Measurements from ENCODE around the gene ADA.
A peak's percentile ranks its signal among the peaks of the same experiment; 100 is the strongest.

ADA gene

DNA sequence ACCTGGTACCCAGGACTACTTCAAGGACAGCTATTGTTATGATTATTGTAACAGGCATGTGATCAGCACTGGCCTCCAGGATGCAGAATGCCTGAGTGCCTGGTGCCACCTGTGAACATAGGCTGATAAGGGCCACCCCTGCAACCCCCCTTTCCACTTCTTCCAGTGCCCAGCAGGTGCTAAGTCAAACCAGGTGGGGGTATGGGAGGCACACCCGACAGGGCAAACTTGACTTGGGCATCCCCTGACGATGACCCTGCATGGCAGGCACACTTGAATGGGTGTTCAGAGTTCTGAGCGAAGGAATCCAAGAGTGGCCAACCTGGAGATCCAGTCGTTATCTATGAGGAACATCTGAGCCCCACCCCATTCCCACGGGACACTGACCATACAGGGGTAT is 3.4 kb downstream of the ADA start:
- no peaks in the 10 kb centered on the region for H3K27me3 ChIP-seq (ENCODE audit: control insufficient read depth in 5 of 5, insufficient read depth in 4 of 5, low read length in 5 of 5)
- no peak overlapping the region for H3K27ac ChIP-seq (ENCODE audit: low read depth, low read length)
- H3K9ac ChIP-seq (ENCODE audit: low read length in 5 of 5): no peak overlapping the region
- H3K9me3 ChIP-seq (ENCODE audit: control insufficient read depth in 5 of 5, low read length in 5 of 5): no peaks in the 10 kb centered on the region
- no peaks in the 10 kb centered on the region for H3K36me3 ChIP-seq (ENCODE audit: control insufficient read depth in 5 of 5, insufficient read depth in 5 of 5, low read length in 5 of 5)
- H3K4me3 ChIP-seq (ENCODE audit: low read depth in 1 of 5, low read length in 5 of 5): no peak overlapping the region
- peaks cover 24 to 77% (median 67%) of the 10 kb centered on the region in 5 donors for H3K4me1 ChIP-seq (ENCODE audit: control insufficient read depth in 5 of 5, insufficient read depth in 5 of 5, low read length in 5 of 5)

- Histone ChIP-seq H3K9ac (ENCODE audit: low read length in 5 of 5) (peak overlapping the region in 2 of 5 donors; percentile 10 to 21), H3K4me1 (ENCODE audit: control insufficient read depth in 5 of 5, insufficient read depth in 5 of 5, low read length in 5 of 5) (peaks cover 29 to 81% (median 73%) of the 10 kb centered on the region in 5 donors), H3K27me3 (ENCODE audit: control insufficient read depth in 5 of 5, insufficient read depth in 4 of 5, low read length in 5 of 5) (no peaks in the 10 kb centered on the region), H3K36me3 (ENCODE audit: control insufficient read depth in 5 of 5, insufficient read depth in 5 of 5, low read length in 5 of 5) (no peaks in the 10 kb centered on the region), H3K9me3 (ENCODE audit: control insufficient read depth in 5 of 5, low read length in 5 of 5) (no peaks in the 10 kb centered on the region), H3K4me3 (ENCODE audit: low read depth in 1 of 5, low read length in 5 of 5) (no peak overlapping the region), H3K27ac (ENCODE audit: low read depth, low read length) (no peak overlapping the region)
Measured at GRCh38 chr20:44646641-44647274, 4.7 kb downstream of the ADA start.

GRCh38 chr20:44646023-44646640 is 5.4 kb downstream of the ADA start:
- H3K4me3 ChIP-seq (ENCODE audit: low read depth in 1 of 5, low read length in 5 of 5): no peak overlapping the region
- no peak overlapping the region for H3K27ac ChIP-seq (ENCODE audit: low read depth, low read length)
- peak overlapping the region in 2 of 5 donors; percentile 10 to 21 for H3K9ac ChIP-seq (ENCODE audit: low read length in 5 of 5)
- H3K4me1 ChIP-seq (ENCODE audit: control insufficient read depth in 5 of 5, insufficient read depth in 5 of 5, low read length in 5 of 5): peaks cover 29 to 84% (median 76%) of the 10 kb centered on the region in 5 donors
- H3K36me3 ChIP-seq (ENCODE audit: control insufficient read depth in 5 of 5, insufficient read depth in 5 of 5, low read length in 5 of 5): no peaks in the 10 kb centered on the region
- H3K27me3 ChIP-seq (ENCODE audit: control insufficient read depth in 5 of 5, insufficient read depth in 4 of 5, low read length in 5 of 5): no peaks in the 10 kb centered on the region
- H3K9me3 ChIP-seq (ENCODE audit: control insufficient read depth in 5 of 5, low read length in 5 of 5): no peaks in the 10 kb centered on the region

GRCh38 chr20:44644667-44645131 is 6.8 kb downstream of the ADA start:
- Histone ChIP-seq H3K4me3 (ENCODE audit: low read depth in 1 of 5, low read length in 5 of 5) (no peak overlapping the region), H3K9ac (ENCODE audit: low read length in 5 of 5) (peak overlapping the region in 1 of 5 donors; percentile 21), H3K9me3 (ENCODE audit: control insufficient read depth in 5 of 5, low read length in 5 of 5) (peaks cover 0 to 4% (median 4%) of the 10 kb centered on the region in 5 donors), H3K4me1 (ENCODE audit: control insufficient read depth in 5 of 5, insufficient read depth in 5 of 5, low read length in 5 of 5) (peaks cover 29 to 71% (median 63%) of the 10 kb centered on the region in 5 donors), H3K27me3 (ENCODE audit: control insufficient read depth in 5 of 5, insufficient read depth in 4 of 5, low read length in 5 of 5) (no peaks in the 10 kb centered on the region), H3K27ac (ENCODE audit: low read depth, low read length) (peak overlapping the region; percentile 83), H3K36me3 (ENCODE audit: control insufficient read depth in 5 of 5, insufficient read depth in 5 of 5, low read length in 5 of 5) (peaks cover 0 to 3% (median 0%) of the 10 kb centered on the region in 5 donors)

GRCh38 chr20:44644230-44644617 is 7.3 kb downstream of the ADA start:
- Histone ChIP-seq H3K9ac (ENCODE audit: low read length in 5 of 5) (peak overlapping the region in 1 of 5 donors; percentile 21), H3K36me3 (ENCODE audit: control insufficient read depth in 5 of 5, insufficient read depth in 5 of 5, low read length in 5 of 5) (peaks cover 0 to 3% (median 0%) of the 10 kb centered on the region in 5 donors), H3K4me3 (ENCODE audit: low read depth in 1 of 5, low read length in 5 of 5) (no peak overlapping the region), H3K27ac (ENCODE audit: low read depth, low read length) (peak overlapping the region; percentile 83), H3K4me1 (ENCODE audit: control insufficient read depth in 5 of 5, insufficient read depth in 5 of 5, low read length in 5 of 5) (peaks cover 29 to 69% (median 60%) of the 10 kb centered on the region in 5 donors), H3K27me3 (ENCODE audit: control insufficient read depth in 5 of 5, insufficient read depth in 4 of 5, low read length in 5 of 5) (no peaks in the 10 kb centered on the region), H3K9me3 (ENCODE audit: control insufficient read depth in 5 of 5, low read length in 5 of 5) (peaks cover 0 to 4% (median 4%) of the 10 kb centered on the region in 5 donors)

DNA sequence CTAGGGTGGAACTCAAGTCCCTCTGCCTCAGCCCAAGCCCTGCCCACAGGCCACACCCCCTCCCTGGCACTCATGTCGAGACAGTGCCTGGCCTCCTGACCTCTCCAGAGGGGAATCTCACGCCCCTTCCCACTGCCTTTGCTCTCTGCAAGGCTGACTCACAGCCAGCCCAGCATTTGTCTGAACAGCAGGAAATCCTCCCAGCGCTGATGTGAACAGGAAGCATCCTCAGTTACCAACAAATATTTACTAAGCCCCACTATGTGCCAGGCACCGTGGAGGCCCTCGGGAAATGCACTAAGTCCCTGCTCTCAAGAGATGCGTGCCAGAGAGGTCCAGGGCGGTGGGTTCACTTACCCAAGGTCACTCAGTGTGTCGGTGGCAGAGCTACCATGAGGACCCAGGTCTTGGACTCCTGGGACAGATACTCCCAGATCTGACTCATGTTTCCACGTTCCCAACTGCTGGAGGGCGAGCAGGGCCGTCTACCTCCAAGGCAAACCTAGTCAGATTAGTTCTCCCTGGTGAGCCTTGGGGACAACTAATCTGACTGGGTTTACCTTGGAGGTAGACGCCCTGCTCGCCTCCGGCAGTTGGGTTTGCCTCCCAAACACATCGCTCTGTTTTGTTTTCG is 7.8 kb downstream of the ADA start:
- Histone ChIP-seq H3K4me1 (ENCODE audit: control insufficient read depth in 5 of 5, insufficient read depth in 5 of 5, low read length in 5 of 5) (peaks cover 29 to 63% (median 55%) of the 10 kb centered on the region in 5 donors), H3K9me3 (ENCODE audit: control insufficient read depth in 5 of 5, low read length in 5 of 5) (peaks cover 0 to 4% (median 4%) of the 10 kb centered on the region in 5 donors), H3K9ac (ENCODE audit: low read length in 5 of 5) (peak overlapping the region in 1 of 5 donors; percentile 68), H3K4me3 (ENCODE audit: low read depth in 1 of 5, low read length in 5 of 5) (no peak overlapping the region), H3K27ac (ENCODE audit: low read depth, low read length) (peak overlapping the region; percentile 83), H3K27me3 (ENCODE audit: control insufficient read depth in 5 of 5, insufficient read depth in 4 of 5, low read length in 5 of 5) (no peaks in the 10 kb centered on the region), H3K36me3 (ENCODE audit: control insufficient read depth in 5 of 5, insufficient read depth in 5 of 5, low read length in 5 of 5) (peaks cover 0 to 3% (median 3%) of the 10 kb centered on the region in 5 donors)

DNA sequence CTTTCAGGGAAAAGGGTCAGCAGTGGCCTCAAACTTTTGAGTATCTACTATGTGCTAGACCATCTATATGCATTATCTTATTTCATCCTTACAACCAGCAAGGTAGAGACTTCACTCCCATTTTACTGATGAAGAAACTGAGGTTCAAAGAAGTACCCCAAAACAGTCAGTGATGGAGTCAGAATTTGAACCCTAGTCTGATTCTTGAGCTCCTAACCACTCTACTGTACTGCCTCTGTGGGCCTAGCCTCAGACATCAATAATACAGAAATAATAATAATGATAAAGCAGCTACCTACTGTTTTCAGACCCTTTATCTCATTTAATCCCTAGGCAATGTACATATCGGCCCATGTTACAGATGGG is 8.4 kb downstream of the ADA start:
- Histone ChIP-seq H3K9ac (ENCODE audit: low read length in 5 of 5) (peak overlapping the region in 4 of 5 donors; percentile 56 to 72 (median 66)), H3K9me3 (ENCODE audit: control insufficient read depth in 5 of 5, low read length in 5 of 5) (peaks cover 0 to 4% (median 4%) of the 10 kb centered on the region in 5 donors), H3K4me1 (ENCODE audit: control insufficient read depth in 5 of 5, insufficient read depth in 5 of 5, low read length in 5 of 5) (peaks cover 27 to 59% (median 53%) of the 10 kb centered on the region in 5 donors), H3K4me3 (ENCODE audit: low read depth in 1 of 5, low read length in 5 of 5) (peak overlapping the region in 4 of 5 donors; percentile 19 to 60 (median 52)), H3K36me3 (ENCODE audit: control insufficient read depth in 5 of 5, insufficient read depth in 5 of 5, low read length in 5 of 5) (peaks cover 0 to 3% (median 3%) of the 10 kb centered on the region in 5 donors), H3K27ac (ENCODE audit: low read depth, low read length) (peak overlapping the region; percentile 83), H3K27me3 (ENCODE audit: control insufficient read depth in 5 of 5, insufficient read depth in 4 of 5, low read length in 5 of 5) (no peaks in the 10 kb centered on the region)

- Histone ChIP-seq H3K9me3 (ENCODE audit: control insufficient read depth in 5 of 5, low read length in 5 of 5) (peaks cover 0 to 4% (median 4%) of the 10 kb centered on the region in 5 donors), H3K9ac (ENCODE audit: low read length in 5 of 5) (peak overlapping the region; percentile 9 to 72 (median 63)), H3K4me1 (ENCODE audit: control insufficient read depth in 5 of 5, insufficient read depth in 5 of 5, low read length in 5 of 5) (peaks cover 27 to 62% (median 56%) of the 10 kb centered on the region in 5 donors), H3K4me3 (ENCODE audit: low read depth in 1 of 5, low read length in 5 of 5) (peak overlapping the region; percentile 19 to 60 (median 48)), H3K27ac (ENCODE audit: low read depth, low read length) (peak overlapping the region; percentile 83), H3K27me3 (ENCODE audit: control insufficient read depth in 5 of 5, insufficient read depth in 4 of 5, low read length in 5 of 5) (no peaks in the 10 kb centered on the region), H3K36me3 (ENCODE audit: control insufficient read depth in 5 of 5, insufficient read depth in 5 of 5, low read length in 5 of 5) (peaks cover 0 to 3% (median 3%) of the 10 kb centered on the region in 5 donors)
Measured at GRCh38 chr20:44642203-44643153, 9.0 kb downstream of the ADA start.

DNA sequence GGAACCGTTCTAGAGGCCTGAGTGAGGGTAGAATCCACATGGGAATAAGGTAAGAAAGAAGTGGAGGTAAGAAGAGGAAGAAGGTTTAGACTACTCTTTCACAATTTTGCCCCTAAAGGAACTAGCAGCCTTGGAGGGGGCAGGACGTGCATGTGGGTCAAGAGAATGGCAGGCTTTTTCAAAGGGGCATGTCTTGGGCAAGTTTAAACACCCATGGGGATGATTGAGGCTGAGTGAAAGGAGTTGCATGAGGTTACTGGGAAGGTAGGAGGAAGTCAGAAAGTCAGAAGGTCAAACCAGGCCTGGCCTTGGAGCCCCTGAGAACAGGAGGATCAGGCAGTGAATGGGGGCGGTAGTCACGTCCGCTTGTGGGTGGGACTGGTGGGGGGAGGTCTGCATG is 10.2 kb downstream of the ADA start:
- H3K9ac ChIP-seq (ENCODE audit: low read length in 5 of 5): no peak overlapping the region
- peaks cover 31 to 58% (median 53%) of the 10 kb centered on the region in 5 donors for H3K4me1 ChIP-seq (ENCODE audit: control insufficient read depth in 5 of 5, insufficient read depth in 5 of 5, low read length in 5 of 5)
- peaks cover 0 to 4% (median 4%) of the 10 kb centered on the region in 5 donors for H3K9me3 ChIP-seq (ENCODE audit: control insufficient read depth in 5 of 5, low read length in 5 of 5)
- peaks cover 0 to 3% (median 3%) of the 10 kb centered on the region in 5 donors for H3K36me3 ChIP-seq (ENCODE audit: control insufficient read depth in 5 of 5, insufficient read depth in 5 of 5, low read length in 5 of 5)
- no peak overlapping the region for H3K27ac ChIP-seq (ENCODE audit: low read depth, low read length)
- no peaks in the 10 kb centered on the region for H3K27me3 ChIP-seq (ENCODE audit: control insufficient read depth in 5 of 5, insufficient read depth in 4 of 5, low read length in 5 of 5)
- H3K4me3 ChIP-seq (ENCODE audit: low read depth in 1 of 5, low read length in 5 of 5): no peak overlapping the region
